A549 (cell line): ENCODE measurements around the gene ITGA11.

Experiments
- CBX2 ChIP-seq: fragments of 200-600 bp; sonication (generic); IDR thresholded peaks from 2 replicates; pipeline ENCODE4 v1.6.1; 2016; ENCODE audit warnings: low read depth, mild to moderate bottlenecking, borderline replicate concordance
- CEBPB ChIP-seq, 2 experiments: fragments of >200 bp in 1 of 2; sonication (Bioruptor Twin) in 1 of 2; formaldehyde crosslinking in 1 of 2; IDR thresholded peaks; 2 replicates each; pipeline ENCODE4 v1.6.1; 2012 to 2016
- EP300 ChIP-seq, 2 experiments: fragments of >200 bp; sonication (Bioruptor Twin); formaldehyde crosslinking; IDR thresholded peaks; 2 replicates in 1 of 2; 3 replicates in 1 of 2; pipeline ENCODE4 v1.6.1; 2016 to 2017
- ESRRA ChIP-seq: fragments of 150-350 bp; IDR thresholded peaks from 2 replicates; pipeline ENCODE4 v1.6.1; 2014; ENCODE audit warnings: mild to moderate bottlenecking, low read length, borderline replicate concordance
- FOSB ChIP-seq: fragments of 250-450 bp; sonication (Bioruptor Pico); IDR thresholded peaks from 2 replicates; pipeline ENCODE4 v1.5.0; 2020; ENCODE audit warnings: mild to moderate bottlenecking, moderate library complexity
- POLR2A ChIP-seq: IDR thresholded peaks from 2 replicates; pipeline ENCODE4 v1.6.1; 2012; ENCODE audit warnings: mild to moderate bottlenecking, low read length
- RCOR1 ChIP-seq: fragments of 150-350 bp; IDR thresholded peaks from 2 replicates; pipeline ENCODE4 v1.6.1; 2014; ENCODE audit warnings: antibody characterized with exemption, low read length, low read depth
- SMC3 ChIP-seq: fragments of >200 bp; sonication (Bioruptor Twin); formaldehyde crosslinking; IDR thresholded peaks from 3 replicates; pipeline ENCODE4 v1.6.1; 2018; ENCODE audit warnings: inconsistent platforms
- TF ChIP-seq, protein P1 (sequence below): fragments of >200 bp; sonication (Bioruptor Twin); formaldehyde crosslinking; IDR thresholded peaks from 3 replicates; pipeline ENCODE4 v1.5.1; 2016
- TF ChIP-seq, protein P2 (sequence below): fragments of 200-600 bp; sonication (generic); IDR thresholded peaks from 2 replicates; pipeline ENCODE4 v1.6.1; 2016; ENCODE audit warnings: antibody characterized with exemption, mild to moderate bottlenecking, moderate library complexity

DNA sequence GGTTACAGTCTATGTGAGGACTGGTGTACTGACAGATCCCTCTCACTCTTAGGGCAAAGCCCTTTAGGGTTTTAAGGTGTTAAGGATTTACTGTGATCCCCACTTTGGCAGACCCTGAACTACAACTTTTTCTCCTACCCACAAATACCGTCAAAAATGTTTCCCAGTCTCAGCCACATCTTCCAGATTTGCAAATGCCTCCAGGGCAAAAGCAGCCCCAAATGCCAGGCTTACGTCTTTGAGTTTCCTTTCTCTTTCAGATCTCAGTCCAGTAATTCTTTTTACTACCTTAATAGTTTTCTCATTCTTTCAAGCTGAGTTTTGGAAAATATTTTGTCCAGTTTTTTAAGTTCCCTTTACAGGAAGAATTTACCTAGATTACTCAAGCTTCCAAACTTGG is 13.4 kb upstream of the ITGA11 start:
- no peak for TF ChIP-seq EP300 (IDR thresholded peaks at IDR 0.05)
- no peak for TF ChIP-seq RCOR1
- TF ChIP-seq, protein P1, sequence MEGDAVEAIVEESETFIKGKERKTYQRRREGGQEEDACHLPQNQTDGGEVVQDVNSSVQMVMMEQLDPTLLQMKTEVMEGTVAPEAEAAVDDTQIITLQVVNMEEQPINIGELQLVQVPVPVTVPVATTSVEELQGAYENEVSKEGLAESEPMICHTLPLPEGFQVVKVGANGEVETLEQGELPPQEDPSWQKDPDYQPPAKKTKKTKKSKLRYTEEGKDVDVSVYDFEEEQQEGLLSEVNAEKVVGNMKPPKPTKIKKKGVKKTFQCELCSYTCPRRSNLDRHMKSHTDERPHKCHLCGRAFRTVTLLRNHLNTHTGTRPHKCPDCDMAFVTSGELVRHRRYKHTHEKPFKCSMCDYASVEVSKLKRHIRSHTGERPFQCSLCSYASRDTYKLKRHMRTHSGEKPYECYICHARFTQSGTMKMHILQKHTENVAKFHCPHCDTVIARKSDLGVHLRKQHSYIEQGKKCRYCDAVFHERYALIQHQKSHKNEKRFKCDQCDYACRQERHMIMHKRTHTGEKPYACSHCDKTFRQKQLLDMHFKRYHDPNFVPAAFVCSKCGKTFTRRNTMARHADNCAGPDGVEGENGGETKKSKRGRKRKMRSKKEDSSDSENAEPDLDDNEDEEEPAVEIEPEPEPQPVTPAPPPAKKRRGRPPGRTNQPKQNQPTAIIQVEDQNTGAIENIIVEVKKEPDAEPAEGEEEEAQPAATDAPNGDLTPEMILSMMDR: no peak
- no peak for TF ChIP-seq FOSB (CRISPR knock-in tag)
- no peak for TF ChIP-seq ESRRA
- TF ChIP-seq POLR2A: no peak
- TF ChIP-seq CBX2: no peak
- TF ChIP-seq, protein P2, sequence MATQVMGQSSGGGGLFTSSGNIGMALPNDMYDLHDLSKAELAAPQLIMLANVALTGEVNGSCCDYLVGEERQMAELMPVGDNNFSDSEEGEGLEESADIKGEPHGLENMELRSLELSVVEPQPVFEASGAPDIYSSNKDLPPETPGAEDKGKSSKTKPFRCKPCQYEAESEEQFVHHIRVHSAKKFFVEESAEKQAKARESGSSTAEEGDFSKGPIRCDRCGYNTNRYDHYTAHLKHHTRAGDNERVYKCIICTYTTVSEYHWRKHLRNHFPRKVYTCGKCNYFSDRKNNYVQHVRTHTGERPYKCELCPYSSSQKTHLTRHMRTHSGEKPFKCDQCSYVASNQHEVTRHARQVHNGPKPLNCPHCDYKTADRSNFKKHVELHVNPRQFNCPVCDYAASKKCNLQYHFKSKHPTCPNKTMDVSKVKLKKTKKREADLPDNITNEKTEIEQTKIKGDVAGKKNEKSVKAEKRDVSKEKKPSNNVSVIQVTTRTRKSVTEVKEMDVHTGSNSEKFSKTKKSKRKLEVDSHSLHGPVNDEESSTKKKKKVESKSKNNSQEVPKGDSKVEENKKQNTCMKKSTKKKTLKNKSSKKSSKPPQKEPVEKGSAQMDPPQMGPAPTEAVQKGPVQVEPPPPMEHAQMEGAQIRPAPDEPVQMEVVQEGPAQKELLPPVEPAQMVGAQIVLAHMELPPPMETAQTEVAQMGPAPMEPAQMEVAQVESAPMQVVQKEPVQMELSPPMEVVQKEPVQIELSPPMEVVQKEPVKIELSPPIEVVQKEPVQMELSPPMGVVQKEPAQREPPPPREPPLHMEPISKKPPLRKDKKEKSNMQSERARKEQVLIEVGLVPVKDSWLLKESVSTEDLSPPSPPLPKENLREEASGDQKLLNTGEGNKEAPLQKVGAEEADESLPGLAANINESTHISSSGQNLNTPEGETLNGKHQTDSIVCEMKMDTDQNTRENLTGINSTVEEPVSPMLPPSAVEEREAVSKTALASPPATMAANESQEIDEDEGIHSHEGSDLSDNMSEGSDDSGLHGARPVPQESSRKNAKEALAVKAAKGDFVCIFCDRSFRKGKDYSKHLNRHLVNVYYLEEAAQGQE: no peak
- no peak for TF ChIP-seq CEBPB (IDR thresholded peaks at IDR 0.05)
- no peak for TF ChIP-seq SMC3
